Stimulated activated CD8-positive, alpha-beta memory T cell treated with anti-CD3 and anti-CD28 coated beads, Interleukin-2, amount 100 ng/mL, for 1 hour (primary cell): Measurements from ENCODE around the gene GOLGA6A.

Experiments
- DNase-seq, 2 donors: peaks; one replicate each; pipeline ENCODE4 v3.0.0-alpha.2; 2020; ENCODE audit warnings: low read depth in 2 of 2

GOLGA6A gene

DNA sequence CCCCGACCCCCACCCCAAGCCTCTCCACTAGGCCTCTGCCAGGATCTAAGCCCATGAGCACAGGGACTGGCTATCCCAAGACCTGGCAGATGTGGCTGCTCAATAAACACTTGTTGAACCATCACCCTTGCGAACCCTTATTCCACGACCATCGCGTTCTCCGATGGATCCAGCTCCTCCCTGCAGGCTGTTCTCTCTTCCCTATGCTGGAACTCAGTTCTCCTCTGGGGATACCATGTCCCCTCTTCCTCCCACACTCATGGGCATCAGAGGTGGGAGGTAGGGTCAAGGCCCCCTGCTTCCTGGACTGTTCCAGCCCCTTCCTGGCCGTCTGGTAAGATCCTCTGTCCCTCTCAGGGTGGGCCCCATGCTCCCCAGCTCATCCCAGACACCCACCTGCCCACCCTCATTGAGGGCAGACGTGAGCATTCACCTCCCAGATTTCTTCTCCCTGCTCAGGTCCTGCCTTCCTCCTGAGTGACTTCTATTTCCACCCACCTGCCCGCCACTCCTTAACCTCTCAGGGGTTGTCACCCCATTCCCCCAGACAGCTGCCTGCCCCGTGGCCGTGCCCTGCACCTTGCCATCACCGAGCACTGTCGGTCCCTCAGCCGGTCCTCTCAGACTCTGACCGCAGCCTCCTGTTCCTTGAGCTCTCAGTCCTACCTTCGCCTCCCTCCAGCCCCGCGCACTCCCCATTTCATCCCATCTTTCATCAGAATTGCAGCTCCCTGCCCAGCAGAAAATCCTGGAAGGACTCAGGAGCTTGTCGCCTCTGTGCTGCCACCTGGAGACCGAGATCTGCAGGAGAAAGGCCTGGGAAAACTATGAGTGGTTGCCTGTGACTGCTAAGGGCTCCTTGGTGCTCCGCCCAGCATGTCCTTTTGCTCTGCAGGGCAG lies 45.8 kb downstream of the GOLGA6A start:
- no peak for DNase-seq

- no peak for DNase-seq
These were observed 47.0 kb downstream of the GOLGA6A start for GRCh38 chr15:74035121-74036017.

GRCh38 chr15:74034206-74034755 lies 48.1 kb downstream of the GOLGA6A start:
- no peak for DNase-seq

DNA sequence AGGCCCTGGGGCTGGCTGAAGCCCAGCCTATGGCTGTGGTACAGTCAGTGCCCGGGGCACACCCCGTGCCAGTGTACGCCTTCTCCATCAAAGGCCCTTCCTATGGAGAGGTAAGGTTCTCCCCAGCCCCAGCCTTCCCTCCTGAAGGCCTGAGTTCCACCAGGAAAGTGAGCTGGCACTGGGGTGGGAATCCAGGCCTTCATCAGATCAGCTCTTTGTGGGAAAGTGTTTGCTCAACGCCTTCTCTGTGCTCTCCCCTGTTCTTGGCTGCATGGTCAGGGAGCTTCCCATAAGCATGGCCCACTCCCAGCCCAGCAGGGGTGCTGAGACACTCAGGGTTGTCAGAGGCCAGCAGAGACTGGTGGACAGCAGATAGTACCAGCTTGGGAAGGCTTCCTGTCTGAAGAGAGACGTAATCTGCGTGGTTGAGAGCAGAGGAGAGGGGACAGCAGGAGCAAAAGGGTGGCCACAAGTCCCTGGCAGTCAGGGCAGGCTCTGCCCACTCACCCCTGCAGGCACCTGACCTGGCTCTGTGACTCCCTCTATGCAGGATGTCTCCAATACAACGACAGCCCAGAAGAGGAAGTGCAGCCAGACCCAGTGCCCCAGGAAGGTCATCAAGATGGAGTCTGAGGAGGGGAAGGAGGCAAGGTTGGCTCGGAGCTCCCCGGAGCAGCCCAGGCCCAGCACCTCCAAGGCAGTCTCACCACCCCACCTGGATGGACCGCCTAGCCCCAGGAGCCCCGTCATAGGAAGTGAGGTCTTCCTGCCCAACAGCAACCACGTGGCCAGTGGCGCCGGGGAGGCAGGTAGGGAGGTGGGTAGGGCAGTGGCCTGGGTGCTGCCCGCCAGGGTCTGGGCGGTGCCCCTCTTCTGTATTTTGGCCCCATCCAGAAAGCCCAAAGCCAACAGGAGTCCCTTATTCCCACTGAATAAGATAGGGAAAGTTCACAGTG lies 49.5 kb downstream of the GOLGA6A start:
- no peak for DNase-seq

- DNase-seq, result no peak
These were observed 50.3 kb downstream of the GOLGA6A start for GRCh38 chr15:74032046-74032445.

GRCh38 chr15:74028646-74029045 lies 53.7 kb downstream of the GOLGA6A start:
- no peak for DNase-seq

GRCh38 chr15:74027688-74028087 lies 54.7 kb downstream of the GOLGA6A start:
- DNase-seq, result no peak

- no peak for DNase-seq
These were observed 56.9 kb downstream of the GOLGA6A start for GRCh38 chr15:74025436-74025835.

DNA sequence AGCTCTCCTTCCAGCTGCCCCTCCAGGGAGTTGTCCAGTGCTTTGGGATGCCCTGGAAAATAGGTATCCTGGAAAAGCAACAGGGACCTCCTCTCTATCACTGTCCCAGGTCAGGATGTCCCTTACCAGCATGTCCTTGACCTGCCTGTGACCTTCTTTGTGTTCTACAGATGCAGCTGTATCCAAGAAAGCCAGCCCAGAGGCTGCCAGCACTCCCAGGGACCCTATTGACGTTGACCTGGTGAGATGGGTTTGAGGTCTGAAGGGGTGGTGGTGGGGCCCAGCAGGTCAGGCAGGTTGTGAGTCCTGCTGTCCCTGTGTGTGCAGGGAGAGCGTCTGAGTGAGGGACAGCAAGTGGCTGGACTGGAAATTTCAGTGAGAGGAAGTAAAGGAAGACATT lies 57.7 kb downstream of the GOLGA6A start:
- no peak for DNase-seq

DNA sequence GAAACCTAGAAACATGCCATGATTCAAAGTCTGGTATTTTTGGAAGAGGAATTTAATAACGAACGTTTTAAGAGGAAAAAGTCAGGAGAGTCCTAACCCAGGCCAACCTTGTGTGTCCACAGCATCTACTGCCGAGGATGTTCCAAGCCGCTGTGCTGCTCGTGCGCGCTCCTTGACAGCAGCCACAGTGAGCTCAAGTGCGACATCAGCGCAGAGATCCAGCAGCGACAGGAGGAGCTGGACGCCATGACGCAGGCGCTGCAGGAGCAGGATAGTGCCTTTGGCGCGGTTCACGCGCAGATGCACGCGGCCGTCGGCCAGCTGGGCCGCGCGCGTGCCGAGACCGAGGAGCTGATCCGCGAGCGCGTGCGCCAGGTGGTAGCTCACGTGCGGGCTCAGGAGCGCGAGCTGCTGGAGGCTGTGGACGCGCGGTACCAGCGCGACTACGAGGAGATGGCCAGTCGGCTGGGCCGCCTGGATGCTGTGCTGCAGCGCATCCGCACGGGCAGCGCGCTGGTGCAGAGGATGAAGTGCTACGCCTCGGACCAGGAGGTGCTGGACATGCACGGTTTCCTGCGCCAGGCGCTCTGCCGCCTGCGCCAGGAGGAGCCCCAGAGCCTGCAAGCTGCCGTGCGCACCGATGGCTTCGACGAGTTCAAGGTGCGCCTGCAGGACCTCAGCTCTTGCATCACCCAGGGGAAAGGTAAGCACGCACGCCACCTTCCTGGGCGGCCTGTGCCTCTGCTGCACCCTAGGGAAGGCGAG lies 59.5 kb downstream of the GOLGA6A start:
- DNase-seq, result no peak
